Ascending aorta (tissue), 2 donors: Measurements from ENCODE around the gene ZNF771. TPM values are rescaled to one million over a fixed set of nuclear protein-coding genes. Genes with fewer than 3 reads are reported as not detected.

Experiments used
- DNase-seq, 2 donors: peaks; one replicate each; pipeline ENCODE4 v3.0.0-alpha.2; 2019; ENCODE audit warnings: low spot score in 2 of 2
- H3K27ac ChIP-seq, 2 donors: fragments of 200-600 bp; sonication (generic); one replicate each; pipeline ENCODE4 v1.5.1; 2016 to 2017; ENCODE audit warnings: mild to moderate bottlenecking in 1 of 2
- H3K27me3 ChIP-seq: fragments of 200-600 bp; sonication (generic); one replicate; pipeline ENCODE4 v1.5.1; 2017
- H3K36me3 ChIP-seq, 2 donors: fragments of 200-600 bp; sonication (generic); one replicate each; pipeline ENCODE4 v1.5.1; 2016
- H3K4me1 ChIP-seq, 2 donors: fragments of 200-600 bp; sonication (generic); one replicate each; pipeline ENCODE4 v1.5.1; 2016 to 2017; ENCODE audit warnings: mild to moderate bottlenecking in 1 of 2
- H3K4me3 ChIP-seq, 2 donors: fragments of 200-600 bp; sonication (generic); one replicate each; pipeline ENCODE4 v1.5.1; 2016 to 2017; ENCODE audit warnings: mild to moderate bottlenecking in 1 of 2
- H3K9me3 ChIP-seq, 2 donors: fragments of 200-600 bp; sonication (generic); one replicate each; pipeline ENCODE4 v1.5.1; 2016
- CTCF ChIP-seq, 3 experiments: fragments of 200-600 bp in 2 of 3; fragments of 450-650 bp in 1 of 3; sonication (generic) in 2 of 3; IDR thresholded peaks; one replicate each; pipeline ENCODE4 v1.5.1; 2016 to 2019; ENCODE audit warnings: antibody characterized with exemption in 3 of 3, mild to moderate bottlenecking in 1 of 3, moderate library complexity in 1 of 3
- intact Hi-C: fragments of 100-400 bp; cut with DNase I; formaldehyde crosslinking; loops from one replicate; pipeline ENCODE4 v1.15.1; 2023
- total RNA-seq: library from RNA; depleted of rRNA; stranded (reverse); fragments of >200 nt; gene quantifications from one replicate; pipeline ENCODE4 v1.1.0, GENCODE V29; 2016

The ZNF771 gene
- total RNA-seq, 1 donor from 2014 or later, result 49.6 TPM

GRCh38 chr16:30372038-30372712 is 35.2 kb upstream of the ZNF771 start:
- Histone ChIP-seq H3K36me3 (no peaks in the 10 kb centered on the region), H3K27me3 (no peaks in the 10 kb centered on the region), H3K4me3 (no peak overlapping the region), H3K9me3 (no peaks in the 10 kb centered on the region), H3K27ac (no peak overlapping the region), H3K4me1 (peaks cover 13 to 16% of the 10 kb centered on the region in 2 donors)
- no peak for DNase-seq
- TF ChIP-seq CTCF (IDR thresholded peaks at IDR 0.05), result no peak
- intact Hi-C loops, result loop anchor here (10.0 kb wide), 2 partner anchors 277 to 557 kb away; partner anchors contain the start of genes PAGR1, PRRT2, TBX6 and YPEL3

GRCh38 chr16:30372725-30373124 is 34.7 kb upstream of the ZNF771 start:
- Histone ChIP-seq H3K27ac (no peak overlapping the region), H3K27me3 (no peaks in the 10 kb centered on the region), H3K4me3 (no peak overlapping the region), H3K9me3 (no peaks in the 10 kb centered on the region), H3K4me1 (peaks cover 12 to 15% of the 10 kb centered on the region in 2 donors), H3K36me3 (no peaks in the 10 kb centered on the region)
- no peak for TF ChIP-seq CTCF (IDR thresholded peaks at IDR 0.05)
- DNase-seq, result no peak
- intact Hi-C loops, result loop anchor here (10.0 kb wide), 2 partner anchors 278 to 558 kb away; partner anchors contain the start of genes PAGR1, PRRT2, TBX6 and YPEL3

- intact Hi-C loops, result loop anchor here (10.0 kb wide), 2 partner anchors 280 to 560 kb away; partner anchors contain the start of genes PAGR1, PRRT2, TBX6 and YPEL3
- H3K36me3 ChIP-seq, result no peaks in the 10 kb centered on the region
- no peak for DNase-seq
- H3K27me3 ChIP-seq, result no peaks in the 10 kb centered on the region
- no peak for TF ChIP-seq CTCF (IDR thresholded peaks at IDR 0.05)
- no peak within 1 kb of the TSS for H3K4me3 ChIP-seq
- peaks cover 8 to 14% of the 10 kb centered on the region in 2 donors for H3K4me1 ChIP-seq
- no peaks in the 10 kb centered on the region for H3K9me3 ChIP-seq
- H3K27ac ChIP-seq, result no peak within 1 kb of the TSS
These were observed 32.9 kb upstream of the ZNF771 start, which contains the start of gene MYL11 for GRCh38 chr16:30374538-30374937. TSS of gene MYL11 (plus strand) at chr16:30374802. CDS start at chr16:30374858, 56 bp downstream.

- Histone ChIP-seq H3K27ac (no peak overlapping the region), H3K4me1 (peaks cover 8 to 14% of the 10 kb centered on the region in 2 donors), H3K36me3 (no peaks in the 10 kb centered on the region), H3K4me3 (no peak overlapping the region), H3K27me3 (no peaks in the 10 kb centered on the region), H3K9me3 (no peaks in the 10 kb centered on the region)
- DNase-seq, result no peak
- intact Hi-C loops, result loop anchor here (5.0 to 10.0 kb wide), 3 partner anchors 281 to 561 kb away; partner anchors contain the start of genes KCTD13, PAGR1, PRRT2 and TBX6
- TF ChIP-seq CTCF (IDR thresholded peaks at IDR 0.05), result no peak
These were observed 31.5 kb upstream of the ZNF771 start for GRCh38 chr16:30375864-30376263.

GRCh38 chr16:30376461-30376902 is 30.9 kb upstream of the ZNF771 start:
- Histone ChIP-seq H3K4me3 (no peak overlapping the region), H3K36me3 (no peaks in the 10 kb centered on the region), H3K4me1 (peaks cover 8 to 10% of the 10 kb centered on the region in 2 donors), H3K9me3 (no peaks in the 10 kb centered on the region), H3K27ac (peak overlapping the region; percentile 99 to 100), H3K27me3 (no peaks in the 10 kb centered on the region)
- TF ChIP-seq CTCF (IDR thresholded peaks at IDR 0.05), result no peak
- DNase-seq, result no peak
- intact Hi-C loops, result loop anchor here (5.0 to 10.0 kb wide), 3 partner anchors 282 to 562 kb away; partner anchors contain the start of genes KCTD13, PAGR1, PRRT2 and TBX6
